GOT3 (cell line): ENCODE data around the gene CYP2W1.

Experiments
- DNase-seq: peaks from one replicate; lab custom pipeline; 2025; ENCODE audit warnings: mixed read lengths; lab: John Stamatoyannopoulos, UW

The CYP2W1 gene

GRCh38 chr7:983616-984071 lies 663 bp downstream of the CYP2W1 start:
- DNase-seq = no peak

GRCh38 chr7:984361-985126 lies 1.6 kb downstream of the CYP2W1 start:
- no peak for DNase-seq

GRCh38 chr7:985127-985416 lies 2.1 kb downstream of the CYP2W1 start:
- no peak for DNase-seq

- no peak for DNase-seq
Measured at GRCh38 chr7:985915-986741, 3.1 kb downstream of the CYP2W1 start.

- no peak for DNase-seq
Measured at GRCh38 chr7:986766-987751, 4.1 kb downstream of the CYP2W1 start.

GRCh38 chr7:987909-988308 lies 4.9 kb downstream of the CYP2W1 start:
- no peak for DNase-seq

GRCh38 chr7:988426-988911 lies 5.5 kb downstream of the CYP2W1 start:
- no peak for DNase-seq

GRCh38 chr7:988963-989529 lies 6.1 kb downstream of the CYP2W1 start:
- no peak for DNase-seq

- no peak for DNase-seq
Measured at GRCh38 chr7:990352-990932, 7.5 kb downstream of the CYP2W1 start.

- DNase-seq = no peak
Measured at GRCh38 chr7:990933-991728, 8.2 kb downstream of the CYP2W1 start.

- DNase-seq = no peak
Measured at GRCh38 chr7:991729-992656, 9.0 kb downstream of the CYP2W1 start.

- peak; percentile 82 for DNase-seq
Measured at GRCh38 chr7:992709-993607, 10.0 kb downstream of the CYP2W1 start.

- no peak for DNase-seq
Measured at GRCh38 chr7:994592-995308, 11.8 kb downstream of the CYP2W1 start.

- no peak for DNase-seq
Measured at GRCh38 chr7:995571-995970, 12.6 kb downstream of the CYP2W1 start.

- DNase-seq = no peak
Measured at GRCh38 chr7:996079-996872, 13.3 kb downstream of the CYP2W1 start.
